Small intestine (tissue), 7 donors: Measurements from ENCODE around the gene SLC45A2. TPM values are rescaled to one million over a fixed set of nuclear protein-coding genes. Genes with fewer than 3 reads are reported as not detected.

Source experiments
- DNase-seq, 2 donors: peaks; one replicate each; pipeline versions ENCODE4 v3.0.0 to v3.0.0-alpha.2; 2013
- FAIRE-seq: peaks from 2 replicates; lab custom pipeline; 2012; peaks lifted over from hg19 to GRCh38; lab: Jason Lieb, UNC
- H3K27ac ChIP-seq, 3 donors: one replicate each; pipeline ENCODE4 v1.5.1; 2013; ENCODE audit warnings: low read length in 2 of 3, mild to moderate bottlenecking in 2 of 3, control low read depth in 1 of 3, inconsistent platforms in 1 of 3, low read depth in 1 of 3, moderate library complexity in 1 of 3
- H3K27me3 ChIP-seq, 3 donors: one replicate each; pipeline ENCODE4 v1.6.1; 2013; ENCODE audit warnings: low read length in 3 of 3, inconsistent platforms in 1 of 3; ENCODE audit not compliant: control insufficient read depth in 3 of 3, insufficient read depth in 3 of 3
- H3K36me3 ChIP-seq, 3 donors: one replicate each; pipeline ENCODE4 v1.6.1; 2013; ENCODE audit warnings: low read length in 3 of 3, inconsistent platforms in 1 of 3, low read depth in 1 of 3, mild to moderate bottlenecking in 1 of 3, moderate library complexity in 1 of 3; ENCODE audit not compliant: control insufficient read depth in 3 of 3, insufficient read depth in 2 of 3
- H3K4me1 ChIP-seq, 3 donors: one replicate each; pipeline ENCODE4 v1.6.1; 2013; ENCODE audit warnings: low read length in 2 of 3, inconsistent platforms in 1 of 3, low read depth in 1 of 3, mild to moderate bottlenecking in 1 of 3, moderate library complexity in 1 of 3; ENCODE audit not compliant: control insufficient read depth in 3 of 3, insufficient read depth in 2 of 3
- H3K4me3 ChIP-seq, 3 donors: one replicate each; pipeline ENCODE4 v1.5.1; 2013; ENCODE audit warnings: low read length in 3 of 3, control low read depth in 1 of 3, inconsistent platforms in 1 of 3, low read depth in 1 of 3, mild to moderate bottlenecking in 1 of 3, moderate library complexity in 1 of 3
- H3K9me3 ChIP-seq, 2 donors: one replicate each; pipeline ENCODE4 v1.6.1; 2013; ENCODE audit warnings: low read depth in 1 of 2, low read length in 1 of 2; ENCODE audit not compliant: control insufficient read depth in 2 of 2, insufficient read depth in 1 of 2
- WGBS, 3 donors: extraction: QIAGEN DNeasy Blood & Tissue Kit; methylation state at CpG; one replicate each; pipeline ENCODE4 v1.1.7; 2013; 5-methylcytosine and 5-hydroxymethylcytosine counted together
- polyA plus RNA-seq, 4 donors: library from polyadenylated mRNA; stranded (reverse) in 3 of 4; unstranded in 1 of 4; fragments of 200-250 nt in 3 of 4; fragments of 120-200 nt in 1 of 4; gene quantifications; one replicate each; pipeline versions ENCODE4 v1.2.1 to v1.2.3, GENCODE V29; 2013
- donor health status: healthy with polysubstance abuse.
- donor health status: control.
- donor health status: control.
- donor health status: Bipolar disorder and iron deficiency.
- donor health status: healthy.

Gene SLC45A2
- polyA plus RNA-seq, 4 donors, result 0.27 TPM; not detected in 3

DNA sequence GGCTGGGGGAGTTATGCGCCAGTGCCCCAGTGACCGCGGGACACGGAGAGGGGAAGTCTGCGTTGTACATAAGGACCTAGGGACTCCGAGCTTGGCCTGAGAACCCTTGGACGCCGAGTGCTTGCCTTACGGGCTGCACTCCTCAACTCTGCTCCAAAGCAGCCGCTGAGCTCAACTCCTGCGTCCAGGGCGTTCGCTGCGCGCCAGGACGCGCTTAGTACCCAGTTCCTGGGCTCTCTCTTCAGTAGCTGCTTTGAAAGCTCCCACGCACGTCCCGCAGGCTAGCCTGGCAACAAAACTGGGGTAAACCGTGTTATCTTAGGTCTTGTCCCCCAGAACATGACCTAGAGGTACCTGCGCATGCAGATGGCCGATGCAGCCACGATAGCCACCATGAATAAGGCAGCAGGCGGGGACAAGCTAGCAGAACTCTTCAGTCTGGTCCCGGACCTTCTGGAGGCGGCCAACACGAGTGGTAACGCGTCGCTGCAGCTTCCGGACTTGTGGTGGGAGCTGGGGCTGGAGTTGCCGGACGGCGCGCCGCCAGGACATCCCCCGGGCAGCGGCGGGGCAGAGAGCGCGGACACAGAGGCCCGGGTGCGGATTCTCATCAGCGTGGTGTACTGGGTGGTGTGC, 48.0 kb downstream of the SLC45A2 start, which contains the start of gene RXFP3:
TSS of gene RXFP3 (plus strand) at position 6 of the 636 bp plus-strand sequence. CDS start at position 361, 355 bp downstream.
- no peaks in the 10 kb centered on the region for H3K36me3 ChIP-seq
- 10 to 27% (median 26%) methylated on average over 45 of the region's 45 CpGs for WGBS, 3 donors
- peak within 1 kb of the TSS in 1 of 3 donors; percentile 16 for H3K4me3 ChIP-seq
- peak in 1 of 2 donors; percentile 23 for DNase-seq
- H3K27ac ChIP-seq, result no peak within 1 kb of the TSS
- peaks cover 0 to 3% (median 0%) of the 10 kb centered on the region in 3 donors for H3K4me1 ChIP-seq
- no peaks in the 10 kb centered on the region for H3K9me3 ChIP-seq
- no peak for FAIRE-seq
- H3K27me3 ChIP-seq, result peaks cover 0 to 61% (median 33%) of the 10 kb centered on the region in 3 donors

DNA sequence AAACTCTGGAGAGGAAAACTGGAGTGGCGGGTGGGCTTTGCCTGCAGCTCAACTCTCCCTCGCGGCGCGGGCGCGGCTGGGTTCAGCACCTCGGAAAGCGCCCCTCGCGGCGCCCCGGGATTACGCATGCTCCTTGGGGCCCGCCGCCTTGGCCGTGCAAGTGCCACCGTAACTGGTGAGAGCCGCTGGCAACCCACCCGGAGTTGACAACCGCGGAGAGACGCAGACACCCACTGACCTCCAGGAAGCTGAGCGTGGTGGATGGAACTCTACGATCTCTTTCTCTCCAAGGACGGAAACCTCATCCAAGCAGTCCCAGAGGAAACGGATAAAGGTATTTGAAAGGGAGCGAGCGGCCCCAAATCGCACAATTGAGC, 48.5 kb downstream of the SLC45A2 start:
- Histone ChIP-seq H3K36me3 (no peaks in the 10 kb centered on the region), H3K4me1 (peaks cover 0 to 3% (median 0%) of the 10 kb centered on the region in 3 donors), H3K27me3 (peaks cover 0 to 57% (median 30%) of the 10 kb centered on the region in 3 donors), H3K27ac (no peak overlapping the region), H3K9me3 (no peaks in the 10 kb centered on the region), H3K4me3 (peak overlapping the region in 1 of 3 donors; percentile 16)
- FAIRE-seq (no peak), DNase-seq (peak; percentile 2 to 73)
- 2 to 8% (median 4%) methylated on average over 30 of the region's 30 CpGs for WGBS, 3 donors

DNA sequence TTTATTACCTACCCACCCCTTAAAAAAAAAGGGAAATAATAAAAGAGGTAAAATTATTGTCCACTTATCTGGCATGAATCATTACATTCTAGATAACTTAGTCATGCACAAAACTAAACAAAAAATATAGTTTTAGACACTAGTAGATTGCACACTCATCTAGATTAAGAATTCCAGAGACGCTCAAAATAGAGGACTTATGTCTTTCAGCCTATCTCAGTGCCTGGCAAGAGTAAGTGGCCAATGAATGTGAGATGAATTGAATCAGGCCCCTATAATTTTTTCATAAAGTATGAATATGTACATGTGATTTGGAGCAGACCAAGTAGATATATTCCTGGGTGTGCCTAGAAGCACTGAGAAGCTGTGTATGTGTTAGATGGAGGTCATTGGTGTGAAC, 50.3 kb downstream of the SLC45A2 start:
- Histone ChIP-seq H3K9me3 (no peaks in the 10 kb centered on the region), H3K4me3 (no peak overlapping the region), H3K4me1 (peaks cover 0 to 3% (median 0%) of the 10 kb centered on the region in 3 donors), H3K27ac (no peak overlapping the region), H3K27me3 (peaks cover 0 to 42% (median 23%) of the 10 kb centered on the region in 3 donors), H3K36me3 (no peaks in the 10 kb centered on the region)
- WGBS, 3 donors, result 47 to 75% (median 69%) methylated on average over 1 of the region's 1 CpG
- DNase-seq (no peak), FAIRE-seq (no peak)

DNA sequence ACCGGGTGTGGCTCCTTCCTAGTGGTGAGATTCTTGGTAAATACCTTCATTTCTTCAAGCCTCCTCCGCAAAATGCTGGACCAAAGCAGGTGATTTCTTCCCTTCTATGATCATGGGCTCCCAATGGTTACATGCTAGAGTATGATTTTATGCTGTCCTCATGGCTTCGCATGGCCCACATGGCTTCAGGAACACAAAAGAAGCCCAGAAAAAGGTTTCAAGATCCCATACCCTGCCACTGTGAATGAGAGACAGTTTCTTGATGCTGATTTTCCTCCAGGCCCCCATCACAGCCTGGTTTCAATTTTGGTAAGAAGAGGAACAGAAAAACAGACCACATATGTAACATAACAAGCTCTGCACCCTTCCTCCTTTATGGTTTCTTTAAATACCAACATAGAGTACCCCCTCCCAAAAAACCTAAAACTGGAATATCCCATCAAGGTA, 50.7 kb downstream of the SLC45A2 start:
- Histone ChIP-seq H3K27ac (no peak overlapping the region), H3K4me3 (no peak overlapping the region), H3K27me3 (peaks cover 0 to 38% (median 23%) of the 10 kb centered on the region in 3 donors), H3K36me3 (no peaks in the 10 kb centered on the region), H3K4me1 (peaks cover 0 to 3% (median 0%) of the 10 kb centered on the region in 3 donors), H3K9me3 (no peaks in the 10 kb centered on the region)
- 80 to 85% (median 83%) methylated on average over 3 of the region's 3 CpGs for whole genome bisulfite sequencing, 3 donors
- no peak for FAIRE-seq
- no peak for DNase-seq

- FAIRE-seq (no peak), DNase-seq (no peak)
- 72 to 79% (median 72%) methylated on average over 5 of the region's 5 CpGs for WGBS, 3 donors
Observed at GRCh38 chr5:33931136-33931535, 53.4 kb downstream of the SLC45A2 start.

GRCh38 chr5:33929925-33930690, 54.4 kb downstream of the SLC45A2 start:
- H3K36me3 ChIP-seq, result no peaks in the 10 kb centered on the region
- no peak for DNase-seq
- H3K9me3 ChIP-seq, result no peaks in the 10 kb centered on the region
- peaks cover 0 to 3% (median 0%) of the 10 kb centered on the region in 3 donors for H3K27me3 ChIP-seq
- H3K27ac ChIP-seq, result no peak overlapping the region
- no peak overlapping the region for H3K4me3 ChIP-seq
- 84 to 89% (median 85%) methylated on average over 6 of the region's 6 CpGs for WGBS, 3 donors
- no peaks in the 10 kb centered on the region for H3K4me1 ChIP-seq
- FAIRE-seq, result no peak

More at GRCh38 chr5:33931136-33931535, 53.4 kb downstream of the SLC45A2 start:
- Histone ChIP-seq H3K36me3 (no peaks in the 10 kb centered on the region), H3K4me3 (no peak overlapping the region), H3K27ac (no peak overlapping the region), H3K9me3 (no peaks in the 10 kb centered on the region), H3K27me3 (peaks cover 0 to 11% (median 0%) of the 10 kb centered on the region in 3 donors), H3K4me1 (no peaks in the 10 kb centered on the region)

DNA sequence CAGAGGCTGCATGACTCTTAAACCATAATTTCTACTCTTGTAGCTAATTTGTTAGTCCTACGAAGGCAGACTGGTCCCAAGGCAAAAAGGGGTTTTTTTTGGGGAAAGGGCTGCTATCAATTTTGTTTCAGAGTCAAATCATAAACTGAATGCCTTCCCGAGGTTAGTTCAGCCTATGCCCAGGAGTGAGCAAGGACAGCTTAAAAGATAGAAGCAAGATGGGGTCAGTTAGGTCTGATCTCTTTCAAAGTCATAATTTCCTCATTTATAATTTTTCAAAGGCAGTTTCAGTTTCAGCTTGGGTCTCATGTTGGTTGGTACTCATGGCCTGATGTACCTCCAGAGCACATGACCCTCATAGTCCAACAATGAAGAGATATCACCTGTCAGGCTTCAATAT, 56.2 kb downstream of the SLC45A2 start:
- FAIRE-seq (no peak), DNase-seq (no peak)
- no peaks in the 10 kb centered on the region for H3K27me3 ChIP-seq
- H3K36me3 ChIP-seq, result no peaks in the 10 kb centered on the region
- no peaks in the 10 kb centered on the region for H3K4me1 ChIP-seq
- H3K9me3 ChIP-seq, result no peaks in the 10 kb centered on the region
- no peak overlapping the region for H3K27ac ChIP-seq
- H3K4me3 ChIP-seq, result no peak overlapping the region
- WGBS, 3 donors, result 64 to 71% (median 69%) methylated on average over 2 of the region's 2 CpGs

- DNase-seq (no peak), FAIRE-seq (no peak)
- peaks cover 0 to 3% (median 0%) of the 10 kb centered on the region in 3 donors for H3K27me3 ChIP-seq
- H3K27ac ChIP-seq, result no peak overlapping the region
- no peaks in the 10 kb centered on the region for H3K9me3 ChIP-seq
- H3K4me1 ChIP-seq, result no peaks in the 10 kb centered on the region
- no peaks in the 10 kb centered on the region for H3K36me3 ChIP-seq
- 56 to 66% (median 63%) methylated on average over 4 of the region's 4 CpGs for WGBS, 3 donors
- no peak overlapping the region for H3K4me3 ChIP-seq
Observed at GRCh38 chr5:33927685-33928084, 56.8 kb downstream of the SLC45A2 start.
